SIG-M5 (cell line): ENCODE data around the gene NEURL4.

ENCODE experiments used
- DNase-seq: peaks from one replicate; lab custom pipeline; 2025; lab: John Stamatoyannopoulos, UW

NEURL4 gene

GRCh38 chr17:7323731-7324437, 5.3 kb downstream of the NEURL4 start:
- DNase-seq, result no peak

- no peak for DNase-seq
These were observed 6.5 kb downstream of the NEURL4 start for GRCh38 chr17:7322520-7323194.

GRCh38 chr17:7321466-7321865, 7.7 kb downstream of the NEURL4 start:
- DNase-seq, result no peak

GRCh38 chr17:7318121-7318860, 10.8 kb downstream of the NEURL4 start:
- DNase-seq, result no peak

- no peak for DNase-seq
These were observed 11.9 kb downstream of the NEURL4 start for GRCh38 chr17:7317161-7317803.

GRCh38 chr17:7315570-7316235, 13.4 kb downstream of the NEURL4 start:
- DNase-seq, result no peak

- no peak for DNase-seq
These were observed 14.2 kb downstream of the NEURL4 start, which contains the start of gene GPS2 for GRCh38 chr17:7314719-7315569. Gene GPS2, minus strand, starts transcription at chr17:7315360. Its CDS starts 308 bp downstream, at chr17:7315052.

- no peak for DNase-seq
These were observed 15.0 kb downstream of the NEURL4 start for GRCh38 chr17:7313890-7314718.

GRCh38 chr17:7313088-7313889, 15.8 kb downstream of the NEURL4 start:
- no peak for DNase-seq

GRCh38 chr17:7312432-7313087, 16.6 kb downstream of the NEURL4 start:
- no peak for DNase-seq

GRCh38 chr17:7311110-7311705, 17.9 kb downstream of the NEURL4 start:
- DNase-seq, result no peak

GRCh38 chr17:7309628-7310027, 19.5 kb downstream of the NEURL4 start:
- no peak for DNase-seq

- DNase-seq, result no peak
These were observed 20.3 kb downstream of the NEURL4 start for GRCh38 chr17:7308625-7309433.

- no peak for DNase-seq
These were observed 21.2 kb downstream of the NEURL4 start for GRCh38 chr17:7307686-7308624.

- peak; percentile 98 for DNase-seq
These were observed 22.0 kb downstream of the NEURL4 start, which contains the start of gene EIF5A for GRCh38 chr17:7306911-7307685. Gene EIF5A, plus strand, starts transcription at chr17:7307628. Its CDS starts 2,008 bp downstream, at chr17:7309636.
